HUES64 (cell line): ENCODE measurements around the gene IFNGR1.

Experiments used
- H3K27ac ChIP-seq: 2 replicates; pipeline ENCODE4 v1.7.0; 2013; ENCODE audit warnings: low read depth, low read length, inconsistent platforms
- H3K27me3 ChIP-seq: 2 replicates; pipeline ENCODE4 v1.6.1; 2013; ENCODE audit warnings: mild to moderate bottlenecking, low read length; ENCODE audit not compliant: insufficient read depth
- H3K36me3 ChIP-seq: 2 replicates; pipeline ENCODE4 v1.6.1; 2013; ENCODE audit warnings: mild to moderate bottlenecking, low read length; ENCODE audit not compliant: insufficient read depth
- H3K4me1 ChIP-seq: 2 replicates; pipeline ENCODE4 v1.6.1; 2013; ENCODE audit warnings: mild to moderate bottlenecking, low read length, moderate library complexity; ENCODE audit not compliant: insufficient read depth
- H3K4me3 ChIP-seq: 2 replicates; pipeline ENCODE4 v1.5.1; 2013; ENCODE audit warnings: mild to moderate bottlenecking, low read length, moderate library complexity
- H3K9ac ChIP-seq: 2 replicates; pipeline ENCODE4 v1.6.1; 2013; ENCODE audit warnings: mild to moderate bottlenecking, low read depth, low read length
- H3K9me3 ChIP-seq: 2 replicates; pipeline ENCODE4 v1.6.1; 2013; ENCODE audit warnings: low read depth, low read length; ENCODE audit not compliant: insufficient read depth
- WGBS: fragments of 150-250, 120-280 bp; methylation state at CpG from one replicate; pipeline ENCODE4 v1.1.7; 2013; ENCODE audit warnings: missing lambda C conversion rate; 5-methylcytosine and 5-hydroxymethylcytosine counted together

IFNGR1 gene

DNA sequence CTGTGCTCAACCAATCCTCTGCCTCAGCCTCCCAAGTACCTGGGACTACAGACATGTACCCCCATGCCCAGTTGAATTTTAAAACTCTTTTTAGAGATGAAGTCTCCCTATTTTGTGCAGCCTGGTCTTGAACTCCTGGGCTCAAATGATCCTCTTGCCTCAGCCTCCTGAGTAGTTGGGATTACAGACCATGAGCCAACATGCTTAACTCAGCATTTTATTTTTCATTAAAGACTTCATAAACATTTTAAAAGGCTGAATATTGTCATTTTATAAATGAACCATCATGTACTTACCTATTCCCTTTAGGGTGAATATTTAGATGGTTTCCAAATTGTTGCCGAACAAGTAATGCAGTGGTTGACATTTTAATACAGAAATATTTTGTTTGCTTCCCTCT is 16.5 kb upstream of the IFNGR1 start:
- WGBS = no CpG with 5 or more reads among the region's 1 CpG
- Histone ChIP-seq H3K4me1 (peaks cover 9% of the 10 kb centered on the region; the same call in 1 of the 2 replicates), H3K27ac (no peak overlapping the region), H3K4me3 (no peak overlapping the region), H3K9ac (no peak overlapping the region), H3K36me3 (no peaks in the 10 kb centered on the region), H3K27me3 (no peaks in the 10 kb centered on the region), H3K9me3 (no peaks in the 10 kb centered on the region)

DNA sequence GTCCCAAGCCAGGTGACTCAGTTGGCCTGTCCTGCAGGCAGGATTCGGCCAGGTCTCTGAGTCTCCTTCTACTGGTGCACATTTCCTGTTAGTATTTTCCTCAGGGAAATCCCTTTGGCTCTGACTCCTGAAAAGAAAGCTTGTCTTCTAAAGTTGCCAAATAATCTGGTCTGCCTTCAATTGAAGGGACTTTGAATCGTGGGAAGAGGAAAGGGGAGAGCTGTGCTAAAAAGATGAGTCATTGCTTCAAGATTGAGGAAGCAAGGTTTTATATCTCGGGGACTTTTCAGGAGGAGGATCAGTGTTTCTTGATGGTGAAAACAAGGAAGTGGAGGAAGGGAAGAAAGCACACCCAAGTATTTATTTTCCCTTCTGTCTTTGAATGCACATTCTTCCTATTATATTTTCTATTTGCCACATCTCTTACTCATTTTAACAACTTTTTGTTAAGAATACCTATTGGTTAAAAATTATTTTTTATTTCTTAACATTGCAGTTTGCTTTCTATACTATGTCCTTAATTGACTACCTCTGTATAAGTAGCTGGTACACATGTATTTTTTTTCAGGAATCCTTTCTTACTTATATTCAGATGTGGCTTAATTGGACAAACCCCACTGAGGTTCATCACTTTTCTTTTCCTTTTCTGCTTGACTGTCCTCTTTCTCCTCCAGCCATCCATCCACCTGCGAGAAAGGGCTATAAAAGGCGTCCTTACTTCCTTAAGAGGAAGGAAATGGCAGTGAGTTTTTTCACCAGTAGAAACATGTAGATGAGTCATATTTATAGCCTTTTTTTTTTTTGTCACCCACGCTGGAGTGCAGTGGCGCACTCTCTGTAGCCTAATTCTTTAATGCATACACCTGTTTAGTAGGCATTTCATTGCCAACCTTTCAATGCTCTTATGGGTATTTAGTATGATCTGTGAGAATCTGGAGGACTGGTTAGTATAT is 15.0 kb upstream of the IFNGR1 start:
- no peak overlapping the region for H3K4me3 ChIP-seq
- no peak overlapping the region for H3K9ac ChIP-seq
- no peaks in the 10 kb centered on the region for H3K9me3 ChIP-seq
- WGBS = 86% methylated on average over 7 of the region's 7 CpGs
- peaks cover 9% of the 10 kb centered on the region; the same call in 1 of the 2 replicates for H3K4me1 ChIP-seq
- H3K36me3 ChIP-seq = no peaks in the 10 kb centered on the region
- H3K27ac ChIP-seq = no peak overlapping the region
- no peaks in the 10 kb centered on the region for H3K27me3 ChIP-seq

DNA sequence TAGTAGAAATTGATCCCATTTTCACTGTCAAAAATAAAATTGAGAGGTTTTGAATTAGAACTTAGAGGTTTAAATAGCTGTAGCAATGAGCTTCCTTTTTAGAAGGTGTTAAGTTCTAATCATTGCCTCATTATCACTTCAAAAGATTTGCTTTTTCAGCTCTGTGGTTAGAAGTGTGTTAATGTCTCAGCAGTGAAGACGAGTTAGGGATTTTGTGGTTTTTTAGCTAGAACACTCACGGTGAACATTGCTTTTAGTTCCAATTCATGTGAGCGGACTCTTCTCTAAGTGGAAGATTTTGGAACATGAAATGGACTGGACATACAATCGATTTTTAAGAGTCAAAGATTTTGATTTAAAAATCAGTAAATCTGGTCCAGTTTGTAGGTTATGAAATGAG is 12.7 kb upstream of the IFNGR1 start:
- Histone ChIP-seq H3K9me3 (no peaks in the 10 kb centered on the region), H3K27me3 (no peaks in the 10 kb centered on the region), H3K27ac (no peak overlapping the region), H3K4me1 (peaks cover 9% of the 10 kb centered on the region; the same call in 1 of the 2 replicates), H3K4me3 (no peak overlapping the region), H3K9ac (no peak overlapping the region), H3K36me3 (no peaks in the 10 kb centered on the region)
- 71% methylated on average over 4 of the region's 4 CpGs for WGBS

DNA sequence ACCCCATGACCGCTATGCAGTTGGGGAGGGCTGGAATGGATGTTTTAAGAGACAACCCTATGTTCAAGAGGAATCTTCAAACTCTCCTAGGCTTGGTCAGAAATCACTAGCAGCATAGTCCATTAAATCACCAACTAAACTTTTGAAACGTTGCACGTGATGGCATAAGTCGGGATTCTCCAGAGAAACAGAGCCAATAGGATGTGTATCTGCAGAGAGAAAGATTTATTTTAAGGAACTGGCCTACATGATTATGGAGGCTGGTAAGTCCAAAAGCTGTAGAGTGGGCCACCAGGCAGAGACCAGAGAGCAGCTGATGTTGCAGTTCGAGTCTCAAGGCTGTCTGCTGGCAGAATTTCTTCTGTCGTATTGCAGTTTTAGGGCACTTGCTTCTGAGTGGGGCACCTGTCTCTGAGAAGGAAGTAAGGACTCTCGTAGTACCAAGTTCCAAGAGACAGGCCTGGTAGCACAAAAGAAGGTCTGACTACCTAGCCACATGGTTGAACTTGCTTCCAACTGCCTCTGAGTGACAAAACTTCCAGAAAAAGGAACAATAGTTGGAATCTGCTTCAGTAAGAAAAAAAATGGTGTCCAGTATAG is 11.9 kb upstream of the IFNGR1 start:
- Histone ChIP-seq H3K9ac (no peak overlapping the region), H3K4me1 (peaks cover 9% of the 10 kb centered on the region; the same call in 1 of the 2 replicates), H3K27me3 (no peaks in the 10 kb centered on the region), H3K4me3 (no peak overlapping the region), H3K27ac (no peak overlapping the region), H3K36me3 (no peaks in the 10 kb centered on the region), H3K9me3 (no peaks in the 10 kb centered on the region)
- WGBS = 93% methylated on average over 7 of the region's 7 CpGs

DNA sequence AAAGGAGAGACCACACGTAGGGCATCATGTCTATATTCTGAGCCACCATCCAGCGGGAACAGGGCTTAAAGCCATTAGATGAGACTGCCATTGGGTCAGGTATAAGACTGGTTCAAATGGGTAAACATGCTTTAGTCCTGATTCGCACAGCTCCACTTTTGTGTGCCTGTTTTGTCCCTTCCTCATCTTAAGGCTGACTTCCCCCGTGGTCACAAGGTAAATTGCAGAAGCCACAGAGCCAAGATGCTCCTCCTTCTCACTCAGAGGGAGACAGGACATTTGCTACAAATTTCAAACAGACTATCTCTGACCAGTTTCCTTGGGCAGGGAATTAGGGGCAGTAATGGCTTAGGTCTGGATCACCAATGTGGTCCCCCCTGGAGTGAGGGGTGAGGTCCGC is 11.4 kb upstream of the IFNGR1 start:
- no peak overlapping the region for H3K4me3 ChIP-seq
- no peak overlapping the region for H3K9ac ChIP-seq
- no peaks in the 10 kb centered on the region for H3K27me3 ChIP-seq
- H3K36me3 ChIP-seq = no peaks in the 10 kb centered on the region
- H3K9me3 ChIP-seq = no peaks in the 10 kb centered on the region
- 95% methylated on average over 5 of the region's 5 CpGs for WGBS
- H3K4me1 ChIP-seq = peaks cover 9% of the 10 kb centered on the region; the same call in 1 of the 2 replicates
- H3K27ac ChIP-seq = no peak overlapping the region

DNA sequence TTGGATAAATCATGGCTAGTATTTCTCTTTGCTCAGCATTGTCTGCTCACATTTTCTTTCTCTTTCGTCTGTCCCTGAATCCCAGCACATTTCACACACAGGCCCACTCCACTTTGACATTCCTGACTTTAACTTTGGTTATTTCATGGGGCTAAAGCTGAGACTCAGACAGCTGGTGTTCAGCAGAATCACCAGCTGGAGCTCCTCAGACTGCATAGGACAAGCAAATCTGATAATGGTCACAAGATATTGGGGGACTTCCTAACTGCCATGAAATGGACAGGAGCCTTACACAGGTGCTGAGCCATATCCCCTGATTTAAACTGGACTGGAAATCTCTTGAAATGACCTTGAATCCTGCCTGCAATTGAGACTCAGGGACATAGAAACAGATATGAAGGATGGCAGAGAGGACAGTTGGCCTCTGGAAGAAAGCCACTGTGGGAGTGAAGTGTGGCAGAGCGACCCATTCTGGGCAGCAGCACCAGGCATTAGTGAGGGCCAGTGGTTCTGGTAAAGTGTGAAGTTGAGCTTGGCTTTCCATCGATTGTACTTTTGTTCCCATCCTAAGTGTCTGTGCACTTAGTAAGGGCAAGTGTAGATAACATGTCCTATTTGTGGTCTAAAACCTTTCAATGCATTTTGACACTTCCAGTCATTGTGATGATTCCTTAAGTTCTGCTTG is 10.0 kb upstream of the IFNGR1 start:
- Histone ChIP-seq H3K36me3 (no peaks in the 10 kb centered on the region), H3K27me3 (no peaks in the 10 kb centered on the region), H3K4me3 (no peak overlapping the region), H3K9ac (no peak overlapping the region), H3K27ac (no peak overlapping the region), H3K9me3 (no peaks in the 10 kb centered on the region), H3K4me1 (peaks cover 9% of the 10 kb centered on the region; the same call in 1 of the 2 replicates)
- 89% methylated on average over 3 of the region's 3 CpGs for WGBS

DNA sequence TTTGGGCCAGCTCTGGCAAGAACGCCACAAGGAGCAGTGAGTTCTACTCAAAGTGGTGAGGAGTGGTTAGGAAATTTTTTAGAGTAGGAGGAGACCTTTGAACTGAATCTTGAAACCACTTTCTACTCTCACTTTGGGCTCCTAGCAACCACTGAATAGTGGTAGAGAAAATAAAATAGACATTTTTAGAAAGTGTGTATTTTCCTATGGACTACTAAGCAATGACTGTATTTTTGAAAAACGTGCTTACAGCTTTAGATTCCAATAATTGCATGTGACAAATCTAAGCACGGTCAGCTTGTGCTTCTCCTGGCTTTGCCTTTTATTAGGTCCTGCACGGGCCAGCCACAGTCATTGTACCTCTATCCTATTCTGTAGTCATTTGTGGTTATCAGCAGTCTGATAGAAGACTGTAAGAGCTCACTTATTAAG is 8.7 kb upstream of the IFNGR1 start:
- Histone ChIP-seq H3K27me3 (no peaks in the 10 kb centered on the region), H3K36me3 (no peaks in the 10 kb centered on the region), H3K9ac (no peak overlapping the region), H3K4me3 (no peak overlapping the region), H3K4me1 (0 out of 2 replicates have a peak, but pooled peaks cover 3% of the 10 kb centered on the region), H3K27ac (no peak overlapping the region), H3K9me3 (no peaks in the 10 kb centered on the region)
- 93% methylated on average over 4 of the region's 4 CpGs for WGBS

DNA sequence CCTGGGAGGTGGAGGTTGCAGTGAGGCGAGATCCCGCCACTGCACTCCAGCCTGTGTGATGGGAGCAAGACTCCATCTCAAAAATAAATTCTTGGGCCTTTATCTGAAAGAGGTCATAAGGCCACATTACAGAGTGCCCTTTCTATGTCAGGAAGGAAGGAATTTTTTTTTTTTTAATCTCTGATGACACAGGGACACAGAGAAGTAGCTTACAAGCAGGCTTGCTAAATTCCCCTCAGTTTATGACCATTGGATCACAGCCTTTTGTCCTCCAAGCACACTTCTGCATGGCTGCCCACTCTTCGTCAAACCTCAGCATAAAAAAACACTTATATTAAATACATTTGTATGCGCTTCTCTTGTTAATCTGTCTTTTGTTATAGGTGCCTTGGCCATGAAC is 7.5 kb upstream of the IFNGR1 start:
- Histone ChIP-seq H3K9me3 (no peaks in the 10 kb centered on the region), H3K4me3 (no peak overlapping the region), H3K27ac (no peak overlapping the region), H3K9ac (no peak overlapping the region), H3K4me1 (no peaks in the 10 kb centered on the region), H3K36me3 (no peaks in the 10 kb centered on the region), H3K27me3 (no peaks in the 10 kb centered on the region)
- WGBS = 96% methylated on average over 4 of the region's 4 CpGs

DNA sequence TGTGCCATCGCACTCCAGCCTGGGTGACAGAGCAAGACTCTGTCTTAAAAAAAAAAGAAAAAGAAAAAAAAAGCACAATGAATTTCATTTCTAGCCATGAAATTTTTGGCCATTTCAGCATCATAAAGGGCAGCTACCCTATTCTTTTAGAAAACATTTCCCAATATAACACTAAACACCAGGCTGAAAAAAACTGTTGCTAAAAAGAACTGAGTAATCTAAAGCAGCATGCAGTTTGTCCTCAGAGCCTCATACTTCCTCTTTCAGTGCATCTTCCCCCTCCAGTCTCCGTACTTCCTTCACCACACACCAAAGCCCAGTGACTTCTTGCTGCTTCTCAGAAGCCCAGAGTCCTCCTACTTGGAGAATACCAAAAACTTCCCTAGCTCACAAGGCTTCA is 5.6 kb upstream of the IFNGR1 start:
- peaks cover 2% of the 10 kb centered on the region for H3K4me1 ChIP-seq
- no peak overlapping the region for H3K27ac ChIP-seq
- no peaks in the 10 kb centered on the region for H3K36me3 ChIP-seq
- no peaks in the 10 kb centered on the region for H3K27me3 ChIP-seq
- H3K9me3 ChIP-seq = no peaks in the 10 kb centered on the region
- H3K9ac ChIP-seq = no peak overlapping the region
- WGBS = 96% methylated on average over 2 of the region's 2 CpGs
- H3K4me3 ChIP-seq = no peak overlapping the region

DNA sequence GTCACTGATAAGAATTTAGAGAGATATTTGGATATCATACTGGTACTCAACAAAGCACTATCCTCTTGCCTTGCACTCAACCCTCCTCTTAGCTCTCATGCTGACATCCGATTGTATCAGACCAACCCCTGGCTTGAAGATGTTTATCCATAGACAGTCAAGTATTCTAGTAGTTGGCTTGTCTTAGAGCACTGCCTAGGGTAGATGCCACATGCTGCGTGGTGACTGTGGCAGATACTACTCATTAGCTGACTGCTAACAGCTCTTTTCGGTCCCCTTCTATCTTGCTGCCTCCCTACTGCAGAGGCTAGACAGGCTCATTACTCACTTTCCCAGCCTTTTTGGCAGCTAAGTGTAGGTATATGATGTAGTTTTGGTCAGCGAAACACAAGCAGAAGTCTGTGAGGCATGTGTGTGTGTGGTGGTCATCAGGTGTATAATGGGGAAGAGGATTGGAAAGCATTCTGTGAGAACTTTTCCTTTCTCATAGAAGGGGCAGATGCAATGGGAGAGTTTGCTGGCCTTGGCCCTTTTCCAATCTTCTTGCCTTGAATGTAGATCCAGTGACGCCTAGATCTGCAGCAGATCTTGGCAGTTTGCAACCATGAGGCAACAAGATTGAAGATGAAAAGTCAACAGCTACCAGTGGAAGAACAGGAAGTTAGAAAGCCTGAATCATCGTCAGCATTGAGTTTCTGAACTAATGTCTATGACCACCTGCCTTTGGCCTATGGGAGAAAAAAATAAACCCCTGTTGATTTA is 4.4 kb upstream of the IFNGR1 start:
- Histone ChIP-seq H3K9me3 (no peaks in the 10 kb centered on the region), H3K27ac (no peak overlapping the region), H3K4me1 (peaks cover 6% of the 10 kb centered on the region), H3K4me3 (no peak overlapping the region), H3K36me3 (no peaks in the 10 kb centered on the region), H3K9ac (no peak overlapping the region), H3K27me3 (no peaks in the 10 kb centered on the region)
- WGBS = 94% methylated on average over 6 of the region's 6 CpGs
